T-helper 1 cell treated with Interleukin-12 subunit alpha and Interleukin-12 subunit beta and Interleukin-4 antibody, amounts not matched to agents 30 μg/mL and 1 μg/mL, for 36 hours (primary cell): ENCODE results near the gene PARP8.

Source experiments
- H3K27ac Mint-ChIP-seq: one replicate; pipeline ENCODE4 v1.8.0; 2021; ENCODE audit warnings: mild to moderate bottlenecking, mixed read lengths
- H3K27me3 Mint-ChIP-seq: one replicate; pipeline ENCODE4 v1.8.0; 2021; ENCODE audit warnings: low read depth, mixed read lengths
- H3K36me3 Mint-ChIP-seq: one replicate; pipeline ENCODE4 v1.8.0; 2021; ENCODE audit warnings: low read depth, mixed read lengths
- H3K4me1 Mint-ChIP-seq: one replicate; pipeline ENCODE4 v1.8.0; 2021; ENCODE audit warnings: low read depth, mixed read lengths
- H3K4me3 Mint-ChIP-seq: one replicate; pipeline ENCODE4 v1.8.0; 2021; ENCODE audit warnings: mild to moderate bottlenecking, moderate library complexity, mixed read lengths
- H3K9me3 Mint-ChIP-seq: one replicate; pipeline ENCODE4 v1.8.0; 2021; ENCODE audit warnings: mixed read lengths

Gene PARP8

DNA sequence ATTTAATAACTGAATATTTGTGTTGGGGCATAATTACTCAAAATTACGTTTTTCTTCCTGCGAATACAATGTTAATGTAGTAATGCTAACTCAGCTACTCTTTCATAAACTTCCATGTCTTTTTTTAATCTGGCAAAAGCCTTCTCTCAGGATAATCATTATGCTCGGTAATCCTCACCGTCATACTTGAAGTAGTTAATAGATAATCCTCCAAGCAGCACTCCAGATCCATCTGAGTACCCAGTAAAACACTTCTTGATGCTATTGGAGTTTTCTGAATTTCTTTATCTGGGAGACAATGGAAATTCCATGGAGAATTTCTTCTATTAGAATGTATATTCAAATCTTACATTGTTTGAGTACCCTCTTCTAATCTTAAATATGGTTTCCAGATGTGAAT lies 34.3 kb downstream of the PARP8 start:
- no peak overlapping the region for H3K4me3 Mint-ChIP-seq
- peaks cover 32% of the 10 kb centered on the region for H3K4me1 Mint-ChIP-seq
- peaks cover 25% of the 10 kb centered on the region for H3K36me3 Mint-ChIP-seq
- peaks cover 4% of the 10 kb centered on the region for H3K9me3 Mint-ChIP-seq
- H3K27me3 Mint-ChIP-seq: no peaks in the 10 kb centered on the region
- H3K27ac Mint-ChIP-seq: no peak overlapping the region

DNA sequence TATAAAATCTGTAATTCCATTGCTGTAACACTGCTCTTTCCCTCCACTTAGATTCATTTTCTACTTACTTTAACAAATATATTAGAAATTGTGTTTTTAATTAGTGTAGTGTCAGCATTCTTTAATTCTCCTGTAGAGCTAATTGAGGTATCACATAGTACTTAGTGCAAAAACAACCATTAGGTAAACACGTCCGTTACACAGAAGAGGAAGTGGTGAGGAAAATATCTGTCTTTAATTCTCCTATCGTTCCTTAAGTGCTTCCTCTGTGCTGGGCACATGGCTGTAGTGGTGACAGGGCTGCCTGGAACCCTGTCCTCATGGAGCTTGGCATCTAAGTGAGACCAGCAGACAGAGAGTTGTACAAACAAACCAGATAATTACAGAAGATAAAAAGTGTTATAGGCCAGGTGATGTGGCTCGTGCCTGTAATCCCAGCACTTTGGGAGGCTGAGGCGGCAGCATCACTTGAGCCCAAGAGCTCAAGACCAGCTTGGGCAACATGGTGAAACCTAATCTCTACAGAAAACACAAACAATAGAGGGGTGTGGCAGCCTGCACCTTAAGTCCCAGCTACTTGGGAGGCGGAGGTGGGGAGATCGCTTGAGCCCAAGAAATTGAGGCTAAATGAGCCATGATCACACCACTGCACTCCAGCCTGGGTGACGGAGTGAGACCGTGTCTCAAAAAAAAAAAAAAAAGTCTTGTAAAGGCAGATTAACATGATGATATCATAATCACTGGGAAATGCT lies 36.4 kb downstream of the PARP8 start:
- H3K36me3 Mint-ChIP-seq: peaks cover 24% of the 10 kb centered on the region
- H3K9me3 Mint-ChIP-seq: peaks cover 4% of the 10 kb centered on the region
- H3K27me3 Mint-ChIP-seq: no peaks in the 10 kb centered on the region
- peak overlapping the region; percentile 68 for H3K27ac Mint-ChIP-seq
- H3K4me3 Mint-ChIP-seq: peak overlapping the region; percentile 50
- peaks cover 30% of the 10 kb centered on the region for H3K4me1 Mint-ChIP-seq

DNA sequence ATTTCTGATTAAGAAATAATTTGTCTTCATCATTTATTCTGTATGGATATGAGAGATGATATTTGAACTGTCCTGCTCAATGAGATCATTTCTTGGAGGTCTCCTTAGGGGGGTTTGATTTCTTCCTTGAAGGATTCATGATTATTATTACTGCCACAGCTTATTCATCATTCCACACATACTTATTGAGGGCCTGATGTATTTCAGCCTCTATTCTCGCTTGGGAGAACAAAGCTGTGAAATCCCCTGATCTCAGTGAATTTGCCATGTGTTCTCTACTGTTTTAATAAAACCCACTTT lies 36.9 kb downstream of the PARP8 start:
- Mint-ChIP-seq H3K4me1 (peaks cover 30% of the 10 kb centered on the region), H3K27ac (no peak overlapping the region), H3K27me3 (no peaks in the 10 kb centered on the region), H3K36me3 (peaks cover 22% of the 10 kb centered on the region), H3K4me3 (no peak overlapping the region), H3K9me3 (peaks cover 4% of the 10 kb centered on the region)

DNA sequence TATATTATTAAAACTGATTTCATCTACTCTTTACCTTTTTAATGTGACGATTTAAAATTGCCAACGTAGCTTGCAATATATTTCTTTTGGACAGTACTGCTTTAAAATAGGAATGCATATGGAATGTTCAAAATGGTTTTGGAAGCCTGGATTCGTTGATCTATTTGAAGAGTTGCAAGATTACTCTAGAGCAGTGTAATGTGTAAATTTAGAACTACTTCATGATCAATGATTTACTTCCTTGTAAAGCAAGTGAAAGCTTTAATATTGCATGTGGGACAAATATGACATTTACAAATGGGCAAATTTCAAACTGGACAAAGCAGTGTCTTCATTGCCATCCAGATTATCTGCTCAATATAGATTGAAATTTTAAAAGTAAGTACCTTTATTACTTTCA lies 38.3 kb downstream of the PARP8 start:
- Mint-ChIP-seq H3K36me3 (peaks cover 13% of the 10 kb centered on the region), H3K27ac (no peak overlapping the region), H3K4me3 (no peak overlapping the region), H3K27me3 (no peaks in the 10 kb centered on the region), H3K9me3 (peaks cover 4% of the 10 kb centered on the region), H3K4me1 (peaks cover 34% of the 10 kb centered on the region)

DNA sequence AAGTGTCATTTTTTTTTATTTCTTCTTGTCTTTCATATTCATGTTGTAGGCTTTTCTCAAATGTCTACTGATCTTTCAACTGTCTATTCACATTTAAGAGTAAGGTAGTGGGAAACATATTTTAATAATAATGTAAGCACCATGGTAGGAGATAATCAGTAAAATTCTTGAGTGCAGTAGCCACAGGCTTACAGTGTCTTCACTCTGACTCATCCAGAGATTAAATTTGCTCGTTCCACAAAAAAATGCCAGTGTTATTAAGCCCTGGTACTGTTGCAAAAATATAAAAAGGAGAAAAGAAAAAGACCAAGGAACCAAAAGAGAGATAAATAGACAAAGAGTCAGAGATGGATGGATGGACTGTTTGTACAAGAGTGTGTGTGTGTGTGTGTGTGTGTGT lies 43.0 kb downstream of the PARP8 start:
- Mint-ChIP-seq H3K27ac (no peak overlapping the region), H3K4me3 (no peak overlapping the region), H3K9me3 (no peaks in the 10 kb centered on the region), H3K36me3 (peaks cover 10% of the 10 kb centered on the region), H3K27me3 (no peaks in the 10 kb centered on the region), H3K4me1 (peaks cover 43% of the 10 kb centered on the region)

DNA sequence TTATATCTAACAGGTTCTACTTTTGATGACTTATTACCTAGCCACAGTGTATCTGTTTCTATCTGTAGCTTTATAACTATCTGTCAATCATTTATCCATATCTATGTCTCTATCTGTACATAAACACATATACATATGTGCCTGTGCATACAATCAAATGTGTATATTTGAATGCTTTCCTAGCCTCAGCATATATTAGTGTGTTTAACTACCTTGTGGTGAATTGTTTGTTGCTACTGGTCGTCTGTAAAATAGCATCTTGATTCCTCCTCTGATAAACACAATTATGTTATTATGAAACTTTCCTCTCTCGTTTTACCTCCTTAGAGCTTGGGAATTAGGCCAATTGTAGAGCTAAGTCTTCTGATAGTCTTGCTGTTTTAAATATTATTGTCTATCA lies 44.4 kb downstream of the PARP8 start:
- Mint-ChIP-seq H3K36me3 (peaks cover 15% of the 10 kb centered on the region), H3K27ac (peak overlapping the region; percentile 77), H3K27me3 (no peaks in the 10 kb centered on the region), H3K4me1 (peaks cover 49% of the 10 kb centered on the region), H3K9me3 (no peaks in the 10 kb centered on the region), H3K4me3 (peak overlapping the region; percentile 74)

DNA sequence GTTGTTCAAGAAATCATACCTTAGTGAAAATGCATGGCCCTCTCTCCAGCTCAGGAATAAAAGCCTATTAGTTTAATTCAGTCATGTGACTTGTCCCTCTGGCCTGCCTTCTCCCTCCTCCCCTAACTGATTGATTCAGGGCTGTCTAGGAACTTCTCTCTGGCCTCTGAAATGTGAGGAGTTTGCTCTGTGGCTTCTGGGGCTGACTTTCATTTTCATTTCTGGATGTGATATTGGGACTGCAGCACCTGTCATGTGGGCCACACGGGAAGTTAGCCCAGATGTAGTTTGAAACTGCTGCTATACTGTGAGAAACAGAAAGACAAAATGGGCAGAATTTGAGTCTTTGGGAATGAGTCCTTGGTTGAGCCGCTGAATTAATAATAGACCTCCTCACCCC lies 44.8 kb downstream of the PARP8 start:
- peaks cover 53% of the 10 kb centered on the region for H3K4me1 Mint-ChIP-seq
- no peaks in the 10 kb centered on the region for H3K9me3 Mint-ChIP-seq
- H3K27ac Mint-ChIP-seq: peak overlapping the region; percentile 77
- H3K27me3 Mint-ChIP-seq: no peaks in the 10 kb centered on the region
- peaks cover 16% of the 10 kb centered on the region for H3K36me3 Mint-ChIP-seq
- peak overlapping the region; percentile 74 for H3K4me3 Mint-ChIP-seq

DNA sequence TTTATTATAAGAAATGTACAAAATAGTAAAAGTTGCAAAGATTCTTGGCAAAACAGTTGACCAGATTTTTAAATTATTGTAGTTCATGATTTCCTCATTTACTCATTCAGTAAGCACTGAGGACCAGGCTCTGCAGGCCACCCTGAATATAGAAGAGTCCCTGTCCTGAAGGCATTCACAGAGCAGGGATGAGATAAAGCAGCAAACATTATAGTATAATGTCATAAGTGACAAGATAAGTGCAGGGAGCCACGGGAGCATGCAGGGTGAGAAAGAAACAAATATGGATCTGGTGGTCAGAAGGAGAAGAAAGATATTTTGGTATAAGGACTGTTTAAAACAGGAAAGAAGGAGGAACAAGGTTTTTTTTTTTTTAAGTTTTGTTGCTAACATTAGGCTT lies 46.0 kb downstream of the PARP8 start:
- H3K4me1 Mint-ChIP-seq: peaks cover 58% of the 10 kb centered on the region
- peaks cover 19% of the 10 kb centered on the region for H3K36me3 Mint-ChIP-seq
- peak overlapping the region; percentile 14 for H3K4me3 Mint-ChIP-seq
- H3K27me3 Mint-ChIP-seq: no peaks in the 10 kb centered on the region
- H3K27ac Mint-ChIP-seq: peak overlapping the region; percentile 10
- no peaks in the 10 kb centered on the region for H3K9me3 Mint-ChIP-seq

DNA sequence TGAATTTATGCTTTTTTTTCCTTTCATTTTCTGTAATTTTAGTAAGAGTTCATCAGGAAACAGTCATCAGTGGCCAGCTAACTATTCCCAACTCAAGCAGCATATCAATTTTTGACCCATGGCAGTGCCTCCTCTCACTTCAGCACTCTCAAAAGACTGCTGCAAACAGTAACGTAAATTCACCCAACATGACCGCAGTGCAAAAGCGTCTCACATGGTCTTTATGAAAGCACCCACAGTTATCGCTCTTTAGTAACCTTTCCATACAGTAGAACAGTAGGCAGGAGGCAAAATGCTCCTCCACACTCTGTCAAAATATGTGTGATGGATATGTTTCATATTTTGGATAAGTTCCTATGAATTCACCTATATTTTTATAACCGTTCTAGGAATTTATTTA lies 48.6 kb downstream of the PARP8 start:
- peaks cover 54% of the 10 kb centered on the region for H3K4me1 Mint-ChIP-seq
- no peaks in the 10 kb centered on the region for H3K9me3 Mint-ChIP-seq
- H3K4me3 Mint-ChIP-seq: no peak overlapping the region
- no peaks in the 10 kb centered on the region for H3K27me3 Mint-ChIP-seq
- H3K36me3 Mint-ChIP-seq: peaks cover 26% of the 10 kb centered on the region
- H3K27ac Mint-ChIP-seq: no peak overlapping the region

DNA sequence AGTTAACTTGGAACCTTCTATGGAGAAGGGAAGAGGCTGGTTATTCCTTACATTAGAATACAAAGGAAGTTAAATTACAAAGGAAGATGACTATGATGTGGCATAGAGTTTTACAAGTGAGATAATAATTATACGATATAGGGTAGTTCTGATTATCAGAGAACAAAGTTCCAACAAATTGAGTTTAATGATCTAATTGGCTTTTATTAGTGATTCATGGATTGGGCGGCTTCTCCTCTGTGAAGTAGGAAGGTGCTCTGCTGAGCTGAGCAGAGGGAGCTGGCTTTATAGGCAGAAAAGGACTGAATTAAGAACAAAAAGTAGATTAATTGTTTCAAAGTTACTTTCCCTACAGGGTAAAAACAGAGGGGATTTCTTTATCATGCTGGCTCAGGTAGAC lies 49.7 kb downstream of the PARP8 start:
- Mint-ChIP-seq H3K4me3 (no peak overlapping the region), H3K27me3 (no peaks in the 10 kb centered on the region), H3K27ac (no peak overlapping the region)

DNA sequence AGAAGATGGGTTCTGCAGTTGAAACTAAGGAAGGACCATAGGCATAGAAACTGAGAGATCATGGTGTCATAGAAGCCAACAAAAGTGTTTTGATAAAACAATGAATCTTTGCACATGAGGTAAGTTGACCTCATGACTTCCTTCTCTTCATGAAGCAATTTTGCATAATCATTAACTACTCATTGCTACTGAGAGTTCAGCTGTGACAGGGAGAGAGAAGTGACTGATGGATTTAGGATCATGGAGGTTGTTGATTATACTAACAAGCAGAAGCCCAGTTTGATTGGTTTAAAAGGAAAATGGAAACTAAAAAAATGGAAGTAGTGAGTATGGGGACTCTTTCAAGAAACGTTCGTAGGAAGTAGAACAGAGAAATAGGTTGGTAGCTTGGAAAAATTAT lies 51.2 kb downstream of the PARP8 start:
- no peak overlapping the region for H3K4me3 Mint-ChIP-seq
- no peak overlapping the region for H3K27ac Mint-ChIP-seq
- no peaks in the 10 kb centered on the region for H3K27me3 Mint-ChIP-seq
- H3K4me1 Mint-ChIP-seq: peaks cover 44% of the 10 kb centered on the region
- no peaks in the 10 kb centered on the region for H3K9me3 Mint-ChIP-seq
- peaks cover 27% of the 10 kb centered on the region for H3K36me3 Mint-ChIP-seq

More for the DNA sequence above, 49.7 kb downstream of the PARP8 start:
- no peaks in the 10 kb centered on the region for H3K9me3 Mint-ChIP-seq
- peaks cover 51% of the 10 kb centered on the region for H3K4me1 Mint-ChIP-seq
- peaks cover 29% of the 10 kb centered on the region for H3K36me3 Mint-ChIP-seq

DNA sequence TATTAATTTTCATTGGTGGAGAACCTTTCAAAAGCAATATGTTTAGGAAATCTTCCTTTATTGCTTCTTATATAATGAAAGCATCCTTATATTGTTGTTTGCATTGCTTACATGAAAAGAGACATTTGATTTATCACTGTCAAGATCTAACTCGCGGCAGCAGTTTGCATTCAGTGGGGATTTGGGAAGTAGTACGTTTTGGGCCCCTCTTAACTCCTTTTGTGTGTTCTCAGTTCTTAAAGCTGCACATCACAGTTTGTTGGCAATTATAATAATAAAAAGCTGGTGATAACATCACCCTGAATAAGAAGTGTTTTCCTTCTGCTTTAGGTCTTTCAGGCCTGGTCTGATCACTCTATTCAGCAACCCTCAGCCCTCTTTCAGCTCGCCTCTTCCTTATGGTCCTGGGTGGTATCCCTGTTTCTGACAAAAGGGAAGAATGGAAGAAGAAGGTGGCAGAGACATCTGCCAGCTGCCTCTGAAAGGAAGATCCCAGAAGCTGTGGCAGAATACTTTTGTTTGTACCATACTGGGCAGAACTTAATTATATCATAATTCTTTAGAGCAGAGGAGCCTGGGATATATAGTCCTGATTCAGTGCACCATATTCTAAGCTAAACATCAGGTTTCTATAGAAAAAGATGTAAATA lies 53.7 kb downstream of the PARP8 start:
- H3K27me3 Mint-ChIP-seq: no peaks in the 10 kb centered on the region
- H3K4me1 Mint-ChIP-seq: peaks cover 35% of the 10 kb centered on the region
- no peaks in the 10 kb centered on the region for H3K9me3 Mint-ChIP-seq
- peaks cover 19% of the 10 kb centered on the region for H3K36me3 Mint-ChIP-seq
- peak overlapping the region; percentile 16 for H3K27ac Mint-ChIP-seq
- H3K4me3 Mint-ChIP-seq: no peak overlapping the region

DNA sequence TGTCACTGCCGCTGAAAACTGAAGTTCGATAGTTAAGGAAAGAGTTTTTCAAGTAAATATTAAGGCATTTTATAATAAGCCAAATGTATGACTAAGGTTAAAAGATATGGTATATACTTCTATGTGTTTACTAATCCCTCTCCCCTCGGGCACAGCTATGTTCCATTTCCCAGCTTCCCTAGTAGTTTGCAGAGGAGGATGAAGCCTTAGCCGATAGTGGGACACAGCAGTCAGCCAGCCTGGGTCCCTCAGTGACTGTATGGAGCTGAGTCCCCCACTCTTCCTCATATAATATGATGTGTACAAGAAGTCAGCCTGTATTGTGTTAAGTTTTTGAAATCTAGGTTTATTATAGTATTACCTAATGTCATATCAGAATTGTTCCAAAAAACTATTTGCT lies 55.8 kb downstream of the PARP8 start:
- H3K27ac Mint-ChIP-seq: no peak overlapping the region

DNA sequence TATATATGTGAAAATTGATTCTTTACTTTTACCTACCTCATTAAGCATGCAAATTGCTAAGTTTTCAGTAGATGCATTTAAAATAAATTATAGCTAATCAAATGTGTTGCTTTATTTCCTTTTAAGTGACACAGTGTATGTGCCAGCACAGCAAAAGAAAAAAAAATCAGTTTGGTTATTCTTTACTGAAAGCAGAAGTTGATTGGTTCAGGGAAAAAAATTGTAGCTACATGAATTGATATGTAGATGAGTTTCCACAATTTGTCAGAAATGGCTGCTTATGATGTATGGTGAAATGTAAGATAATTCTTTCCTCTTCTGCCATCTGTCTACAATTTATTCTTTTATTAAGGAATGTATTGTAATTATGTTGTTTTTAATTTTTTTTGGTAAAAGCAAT lies 57.8 kb downstream of the PARP8 start:
- Mint-ChIP-seq H3K9me3 (no peaks in the 10 kb centered on the region), H3K36me3 (peaks cover 7% of the 10 kb centered on the region), H3K4me1 (peaks cover 29% of the 10 kb centered on the region), H3K4me3 (no peak overlapping the region), H3K27ac (no peak overlapping the region), H3K27me3 (no peaks in the 10 kb centered on the region)

More for the DNA sequence above, 55.8 kb downstream of the PARP8 start:
- no peaks in the 10 kb centered on the region for H3K9me3 Mint-ChIP-seq
- H3K36me3 Mint-ChIP-seq: peaks cover 14% of the 10 kb centered on the region
- H3K4me1 Mint-ChIP-seq: peaks cover 36% of the 10 kb centered on the region
- no peak overlapping the region for H3K4me3 Mint-ChIP-seq
- H3K27me3 Mint-ChIP-seq: no peaks in the 10 kb centered on the region

DNA sequence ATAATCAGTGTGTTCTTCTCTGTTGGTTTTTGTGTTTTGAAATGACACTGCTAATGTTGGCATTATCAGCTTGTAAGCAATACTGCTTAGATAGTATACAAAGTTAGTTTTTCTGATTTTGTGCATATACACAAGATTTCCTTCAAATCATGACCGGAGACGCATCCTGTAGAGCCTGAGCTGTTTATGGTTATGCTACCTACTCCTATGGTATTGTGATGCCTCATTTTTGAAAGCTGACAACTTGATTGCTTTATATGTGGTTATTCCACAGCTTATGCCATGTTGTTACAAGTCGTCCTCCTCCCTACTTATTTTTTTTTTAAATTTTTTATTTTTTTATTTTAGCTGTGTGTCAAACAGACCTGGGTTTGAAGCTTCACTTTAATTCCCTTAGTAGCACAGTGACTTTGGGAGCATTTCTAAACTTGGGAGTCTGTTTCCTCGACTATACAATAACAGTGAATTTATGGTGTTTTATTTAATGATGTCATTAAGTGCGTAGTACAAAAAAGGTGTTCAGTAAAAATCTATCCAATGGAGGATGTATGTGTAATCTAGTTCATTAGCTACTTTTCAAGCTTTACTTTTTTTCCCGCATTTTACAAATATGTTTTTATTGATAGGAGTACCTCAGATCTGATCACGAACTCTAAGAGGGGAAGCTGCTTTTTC lies 59.5 kb downstream of the PARP8 start:
- Mint-ChIP-seq H3K27ac (no peak overlapping the region), H3K4me3 (no peak overlapping the region), H3K4me1 (peaks cover 25% of the 10 kb centered on the region), H3K9me3 (peaks cover 3% of the 10 kb centered on the region), H3K36me3 (peaks cover 9% of the 10 kb centered on the region), H3K27me3 (no peaks in the 10 kb centered on the region)
